Prostate gland (tissue), 2 donors: ENCODE data around the gene TTC24. TPM values are rescaled to one million over a fixed set of nuclear protein-coding genes. Genes with fewer than 3 reads are reported as not detected.

Experiments
- DNase-seq: peaks from one replicate; pipeline ENCODE4 v3.0.0-alpha.2; 2019; ENCODE audit warnings: low spot score
- H3K27ac ChIP-seq, 2 donors: fragments of 200-600 bp; sonication (generic); 2 replicates each; pipeline ENCODE4 v1.5.1; 2017 to 2019
- H3K27me3 ChIP-seq: fragments of 200-600 bp; sonication (generic); replicated peaks from 2 replicates; pipeline ENCODE4 v1.5.1; 2019; ENCODE audit not compliant: insufficient read depth
- H3K36me3 ChIP-seq, 2 donors: fragments of 200-600 bp; sonication (generic); 1 replicate in 1 of 2; 2 replicates in 1 of 2; pipeline versions ENCODE4 v1.5.1 to v1.8.1; 2017 to 2019
- H3K4me1 ChIP-seq: fragments of 200-600 bp; sonication (generic); replicated peaks from 2 replicates; pipeline ENCODE4 v1.5.1; 2019
- H3K4me3 ChIP-seq, 2 donors: fragments of 200-600 bp; sonication (generic); 2 replicates each; pipeline ENCODE4 v1.5.1; 2017 to 2019
- H3K9me3 ChIP-seq: fragments of 200-600 bp; sonication (generic); 2 replicates; pipeline ENCODE4 v1.5.1; 2017
- CTCF ChIP-seq, 4 experiments: fragments of 200-600 bp in 2 of 4; fragments of 450-650 bp in 2 of 4; sonication (generic) in 2 of 4; IDR thresholded peaks; 1 replicate in 3 of 4; 2 replicates in 1 of 4; pipeline ENCODE4 v1.5.1; 2016 to 2019; ENCODE audit warnings: antibody characterized with exemption in 4 of 4, mild to moderate bottlenecking in 2 of 4, moderate library complexity in 2 of 4
- POLR2A ChIP-seq: fragments of 450-650 bp; IDR thresholded peaks from one replicate; pipeline ENCODE4 v1.6.1; 2016; ENCODE audit warnings: antibody characterized with exemption, mild to moderate bottlenecking
- POLR2AphosphoS5 ChIP-seq: sonication (generic); formaldehyde crosslinking; IDR thresholded peaks from one replicate; pipeline ENCODE4 v1.6.1; 2017; ENCODE audit warnings: antibody characterized with exemption
- WGBS: methylation state at CpG from one replicate; pipeline ENCODE4 v1.1.5; 2018; 5-methylcytosine and 5-hydroxymethylcytosine counted together
- intact Hi-C: fragments of 100-400 bp; cut with DNase I; formaldehyde crosslinking; loops from one replicate; pipeline ENCODE4 v1.14.2; 2022
- total RNA-seq, 2 donors: library from RNA; depleted of rRNA; stranded (reverse); fragments of >200 nt; gene quantifications; one replicate each; pipeline ENCODE4 v1.1.0, GENCODE V29; 2016

Gene TTC24
- total RNA-seq, 2 donors from 2014 or later, result not detected

- no peak for TF ChIP-seq POLR2AphosphoS5
- no peak for TF ChIP-seq POLR2A
- no peak for TF ChIP-seq CTCF (IDR thresholded peaks at IDR 0.05)
- DNase-seq, result no peak
- intact Hi-C loops, result loop anchor here (5.0 kb wide), 1 partner anchor 35 kb away; no protein-coding TSS in a partner anchor
Observed at GRCh38 chr1:156622581-156623297, 43.2 kb downstream of the TTC24 start.

GRCh38 chr1:156623946-156624813 lies 44.7 kb downstream of the TTC24 start:
- Histone ChIP-seq H3K27me3 (peaks cover 10% of the 10 kb centered on the region), H3K4me3 (peak overlapping the region; percentile 25 to 29), H3K36me3 (no peaks in the 10 kb centered on the region), H3K9me3 (no peaks in the 10 kb centered on the region), H3K27ac (peak overlapping the region; percentile 58 to 71), H3K4me1 (peaks cover 7% of the 10 kb centered on the region)
- no peak for DNase-seq
- TF ChIP-seq POLR2A (no peak), CTCF (IDR thresholded peaks at IDR 0.05) (peak in 2 of 4 experiments; percentile 27 to 41), POLR2AphosphoS5 (no peak)
- 3% methylated on average over 51 of the region's 87 CpGs for WGBS
- intact Hi-C loops, result loop anchor here (5.0 kb wide), 1 partner anchor 37 kb away; no protein-coding TSS in a partner anchor

More at GRCh38 chr1:156622581-156623297, 43.2 kb downstream of the TTC24 start:
- no peaks in the 10 kb centered on the region for H3K9me3 ChIP-seq
- H3K27ac ChIP-seq, result no peak overlapping the region
- peaks cover 10% of the 10 kb centered on the region for H3K27me3 ChIP-seq
- H3K4me1 ChIP-seq, result peaks cover 7% of the 10 kb centered on the region
- H3K36me3 ChIP-seq, result no peaks in the 10 kb centered on the region
- WGBS, result 75% methylated on average over 6 of the region's 6 CpGs
- H3K4me3 ChIP-seq, result no peak overlapping the region

- H3K36me3 ChIP-seq, result no peaks in the 10 kb centered on the region
- H3K4me1 ChIP-seq, result peaks cover 7% of the 10 kb centered on the region
- peak overlapping the region; percentile 25 to 29 for H3K4me3 ChIP-seq
- H3K9me3 ChIP-seq, result no peaks in the 10 kb centered on the region
- TF ChIP-seq POLR2AphosphoS5 (no peak), POLR2A (no peak), CTCF (IDR thresholded peaks at IDR 0.05) (no peak)
- WGBS, result 2% methylated on average over 52 of the region's 55 CpGs
- peaks cover 10% of the 10 kb centered on the region for H3K27me3 ChIP-seq
- peak overlapping the region; percentile 58 to 71 for H3K27ac ChIP-seq
- intact Hi-C loops, result loop anchor here (5.0 kb wide), 1 partner anchor 38 kb away; no protein-coding TSS in a partner anchor
- DNase-seq, result no peak
Observed at GRCh38 chr1:156624814-156625435, 45.4 kb downstream of the TTC24 start.

GRCh38 chr1:156625436-156626078 lies 46.0 kb downstream of the TTC24 start:
- intact Hi-C loops, result loop anchor here (1.0 kb wide), 1 partner anchor 32 kb away; no protein-coding TSS in a partner anchor
- no peak for DNase-seq
- Histone ChIP-seq H3K9me3 (no peaks in the 10 kb centered on the region), H3K27ac (peak overlapping the region; percentile 58 to 71), H3K27me3 (peaks cover 10% of the 10 kb centered on the region), H3K4me3 (peak overlapping the region; percentile 25 to 29), H3K36me3 (no peaks in the 10 kb centered on the region), H3K4me1 (peaks cover 7% of the 10 kb centered on the region)
- TF ChIP-seq POLR2AphosphoS5 (peak; percentile 3), CTCF (IDR thresholded peaks at IDR 0.05) (peak; percentile 34 to 80 (median 74)), POLR2A (no peak)
- under 1% methylated on average over 31 of the region's 45 CpGs for WGBS
